ENCODE measurements around the gene ADGRD1.

- TF ChIP-seq USF2 (CRISPR knock-in tag; IDR thresholded peaks at IDR 0.05) (no peak), ZNF425 (CRISPR knock-in tag; conservative IDR thresholded peaks at IDR 0.05) (no peak), ATF3 (CRISPR knock-in tag; conservative IDR thresholded peaks at IDR 0.05) (no peak), CTCF (IDR thresholded peaks at IDR 0.05) (no peak), ZMAT4 (CRISPR knock-in tag; IDR thresholded peaks at IDR 0.05) (no peak), TEAD4 (CRISPR knock-in tag; IDR thresholded peaks at IDR 0.05) (no peak), FOXP1 (CRISPR knock-in tag; IDR thresholded peaks at IDR 0.05; ENCODE audit: borderline replicate concordance) (no peak), ARID4B (CRISPR knock-in tag; IDR thresholded peaks at IDR 0.05; ENCODE audit: borderline replicate concordance) (no peak), E2F1 (CRISPR knock-in tag; IDR thresholded peaks at IDR 0.05) (no peak)
Measured at GRCh38 chr12:131018808-131019397, 65.2 kb downstream of the ADGRD1 start.

Measured in WTC11 (cell line).